KG1 (cell line): ENCODE results near the gene SLC10A6.

ENCODE experiments used
- DNase-seq: peaks from one replicate; lab custom pipeline; 2025; lab: John Stamatoyannopoulos, UW

The SLC10A6 gene

GRCh38 chr4:86778175-86778574 is 71.0 kb downstream of the SLC10A6 start:
- no peak for DNase-seq

DNA sequence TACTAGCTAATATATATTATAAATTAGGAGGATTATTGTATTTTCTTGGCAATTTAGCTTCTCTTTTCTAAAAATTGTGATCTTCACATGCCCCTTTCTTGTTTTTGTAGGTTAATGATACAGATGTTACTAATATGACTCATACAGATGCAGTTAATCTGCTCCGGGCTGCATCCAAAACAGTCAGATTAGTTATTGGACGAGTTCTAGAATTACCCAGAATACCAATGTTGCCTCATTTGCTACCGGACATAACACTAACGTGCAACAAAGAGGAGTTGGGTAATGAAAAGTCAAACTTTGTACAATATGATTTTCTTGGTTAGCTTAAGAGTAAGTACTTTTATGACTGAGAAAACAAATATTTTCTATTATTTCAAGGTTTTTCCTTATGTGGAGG is 74.1 kb downstream of the SLC10A6 start:
- no peak for DNase-seq
